Measurements from ENCODE around the gene TLK2. TPM values are rescaled to one million over a fixed set of nuclear protein-coding genes. Genes with fewer than 3 reads are reported as not detected.
A peak's percentile ranks its signal among the peaks of the same experiment; 100 is the strongest.
"Not testable (repeated sequence)": the region's sequence is repeated elsewhere in the genome, so short reads cannot be mapped to it uniquely, and the experiment has no call there.

Gene TLK2
- total RNA-seq, 2 experiments from 2014 or later, result 36.6 to 58.9 TPM

- H3K4me3 ChIP-seq (ENCODE audit: low read depth, low read length, poor library complexity, severe bottlenecking), result no peak overlapping the region
- H4K20me1 ChIP-seq (ENCODE audit: insufficient read depth, low read length), result no peaks in the 10 kb centered on the region
- H3K36me3 ChIP-seq (ENCODE audit: insufficient read depth, low read length), result no peaks in the 10 kb centered on the region
- H3K9me3 ChIP-seq (ENCODE audit: low read length), result no peaks in the 10 kb centered on the region
- H2AFZ ChIP-seq (ENCODE audit: low read length), result peak overlapping the region; percentile 57; the same call in 1 of the 2 replicates
- H3K9me2 ChIP-seq (ENCODE audit: insufficient read depth, low read length), result no peaks in the 10 kb centered on the region
- BruUV-seq (replicated peaks), result no TSS peak
- peak overlapping the region; percentile 98 for H3K27ac ChIP-seq (ENCODE audit: low read depth, low read length, poor library complexity, severe bottlenecking)
- ChIA-PET POLR2A (interaction anchor here (1.3 to 1.4 kb wide), 3 partner anchors 10 to 32 kb away, joined by 3 to 4 read pairs (median 3); partner anchors contain the start of gene METTL2A), CTCF (ENCODE audit: unreplicated experiment) (no interaction called here)
- H3K79me2 ChIP-seq (ENCODE audit: insufficient read depth, low read depth, low read length), result no peaks in the 10 kb centered on the region
- intact Hi-C loops (cut with micrococcal nuclease; ENCODE audit: unreplicated experiment), result no loop called here
- DNase-seq (ENCODE audit: low spot score), result no peak
- H3K4me1 ChIP-seq (ENCODE audit: insufficient read depth, low read length, poor library complexity, severe bottlenecking), result peaks cover 85% of the 10 kb centered on the region
- peak overlapping the region; percentile 18 for H3K4me2 ChIP-seq (ENCODE audit: low read length)
- TF ChIP-seq, protein P1, sequence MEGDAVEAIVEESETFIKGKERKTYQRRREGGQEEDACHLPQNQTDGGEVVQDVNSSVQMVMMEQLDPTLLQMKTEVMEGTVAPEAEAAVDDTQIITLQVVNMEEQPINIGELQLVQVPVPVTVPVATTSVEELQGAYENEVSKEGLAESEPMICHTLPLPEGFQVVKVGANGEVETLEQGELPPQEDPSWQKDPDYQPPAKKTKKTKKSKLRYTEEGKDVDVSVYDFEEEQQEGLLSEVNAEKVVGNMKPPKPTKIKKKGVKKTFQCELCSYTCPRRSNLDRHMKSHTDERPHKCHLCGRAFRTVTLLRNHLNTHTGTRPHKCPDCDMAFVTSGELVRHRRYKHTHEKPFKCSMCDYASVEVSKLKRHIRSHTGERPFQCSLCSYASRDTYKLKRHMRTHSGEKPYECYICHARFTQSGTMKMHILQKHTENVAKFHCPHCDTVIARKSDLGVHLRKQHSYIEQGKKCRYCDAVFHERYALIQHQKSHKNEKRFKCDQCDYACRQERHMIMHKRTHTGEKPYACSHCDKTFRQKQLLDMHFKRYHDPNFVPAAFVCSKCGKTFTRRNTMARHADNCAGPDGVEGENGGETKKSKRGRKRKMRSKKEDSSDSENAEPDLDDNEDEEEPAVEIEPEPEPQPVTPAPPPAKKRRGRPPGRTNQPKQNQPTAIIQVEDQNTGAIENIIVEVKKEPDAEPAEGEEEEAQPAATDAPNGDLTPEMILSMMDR (conservative IDR thresholded peaks at IDR 0.05; ENCODE audit: low read length), result no peak
- no peak for TF ChIP-seq EZH2phosphoT487 (IDR thresholded peaks at IDR 0.05; ENCODE audit: borderline replicate concordance, low read depth, low read length)
Observed at GRCh38 chr17:62456016-62456415, 22.6 kb upstream of the TLK2 start.

GRCh38 chr17:62458483-62458882, 20.1 kb upstream of the TLK2 start:
- Histone ChIP-seq H2AFZ (ENCODE audit: low read length) (peak overlapping the region; percentile 73), H3K27ac (ENCODE audit: low read depth, low read length, poor library complexity, severe bottlenecking) (peak overlapping the region; percentile 77)
- POLR2A ChIA-PET, result not testable (repeated sequence)

GRCh38 chr17:62464422-62464821, 14.2 kb upstream of the TLK2 start:
- Histone ChIP-seq H2AFZ (ENCODE audit: low read length) (peak overlapping the region; percentile 58; the same call in 1 of the 2 replicates), H3K4me2 (ENCODE audit: low read length) (peak overlapping the region; percentile 50), H3K27ac (ENCODE audit: low read depth, low read length, poor library complexity, severe bottlenecking) (peak overlapping the region; percentile 54), H3K4me1 (ENCODE audit: insufficient read depth, low read length, poor library complexity, severe bottlenecking) (peaks cover 45% of the 10 kb centered on the region)
- H4K20me1 ChIP-seq (ENCODE audit: insufficient read depth, low read length); H3K9me2 ChIP-seq (ENCODE audit: insufficient read depth, low read length); H3K9me3 ChIP-seq (ENCODE audit: low read length); H3K4me3 ChIP-seq (ENCODE audit: low read depth, low read length, poor library complexity, severe bottlenecking); H3K79me2 ChIP-seq (ENCODE audit: insufficient read depth, low read depth, low read length); POLR2A ChIA-PET; BruUV-seq (replicated peaks); intact Hi-C loops (cut with micrococcal nuclease; ENCODE audit: unreplicated experiment); CTCF ChIA-PET (ENCODE audit: unreplicated experiment); H3K36me3 ChIP-seq (ENCODE audit: insufficient read depth, low read length): not testable (repeated sequence)
- DNase-seq (ENCODE audit: low spot score), result peak; percentile 43

More at GRCh38 chr17:62458483-62458882, 20.1 kb upstream of the TLK2 start:
- BruUV-seq (replicated peaks); H3K9me3 ChIP-seq (ENCODE audit: low read length); H3K79me2 ChIP-seq (ENCODE audit: insufficient read depth, low read depth, low read length); CTCF ChIA-PET (ENCODE audit: unreplicated experiment); H3K36me3 ChIP-seq (ENCODE audit: insufficient read depth, low read length); H4K20me1 ChIP-seq (ENCODE audit: insufficient read depth, low read length); DNase-seq (ENCODE audit: low spot score); H3K9me2 ChIP-seq (ENCODE audit: insufficient read depth, low read length); intact Hi-C loops (cut with micrococcal nuclease; ENCODE audit: unreplicated experiment): not testable (repeated sequence)
- H3K4me2 ChIP-seq (ENCODE audit: low read length), result peak overlapping the region; percentile 72
- H3K4me1 ChIP-seq (ENCODE audit: insufficient read depth, low read length, poor library complexity, severe bottlenecking), result peaks cover 84% of the 10 kb centered on the region
- H3K4me3 ChIP-seq (ENCODE audit: low read depth, low read length, poor library complexity, severe bottlenecking), result peak overlapping the region; percentile 52

DNA sequence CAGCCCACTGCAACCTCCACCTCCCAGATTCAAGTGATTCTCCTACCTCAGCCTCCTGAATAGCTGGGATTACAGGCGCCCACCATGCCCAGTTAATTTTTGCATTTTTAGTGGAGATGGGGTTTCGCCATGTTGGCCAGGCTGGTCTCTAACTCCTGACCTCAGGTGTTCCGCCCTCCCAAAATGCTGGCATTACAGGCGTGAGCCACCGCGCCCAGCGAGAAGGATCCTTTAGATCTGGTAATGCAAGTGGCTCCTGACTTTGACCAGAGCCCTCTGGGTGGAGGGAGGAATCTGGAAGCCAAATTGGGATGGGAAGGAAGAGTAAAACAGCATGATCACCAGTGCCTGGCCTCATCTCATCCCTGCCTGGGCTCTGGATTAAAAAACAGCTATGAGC, 13.4 kb upstream of the TLK2 start:
- H3K9me2 ChIP-seq (ENCODE audit: insufficient read depth, low read length); H3K4me3 ChIP-seq (ENCODE audit: low read depth, low read length, poor library complexity, severe bottlenecking); intact Hi-C loops (cut with micrococcal nuclease; ENCODE audit: unreplicated experiment); DNase-seq (ENCODE audit: low spot score); H3K36me3 ChIP-seq (ENCODE audit: insufficient read depth, low read length); H3K9me3 ChIP-seq (ENCODE audit: low read length); BruUV-seq (replicated peaks); H3K27ac ChIP-seq (ENCODE audit: low read depth, low read length, poor library complexity, severe bottlenecking); H3K79me2 ChIP-seq (ENCODE audit: insufficient read depth, low read depth, low read length); H2AFZ ChIP-seq (ENCODE audit: low read length); H4K20me1 ChIP-seq (ENCODE audit: insufficient read depth, low read length): not testable (repeated sequence)
- Histone ChIP-seq H3K4me2 (ENCODE audit: low read length) (peak overlapping the region; percentile 50), H3K4me1 (ENCODE audit: insufficient read depth, low read length, poor library complexity, severe bottlenecking) (peaks cover 47% of the 10 kb centered on the region)
- ChIA-PET POLR2A (interaction anchor here (0.7 kb wide), 1 partner anchor 9 kb away, joined by 4 read pairs; no protein-coding TSS in a partner anchor), CTCF (ENCODE audit: unreplicated experiment) (interaction anchor here (0.6 kb wide), 1 partner anchor 1163 kb away, joined by 3 read pairs; no protein-coding TSS in a partner anchor)

- BruUV-seq (replicated peaks); POLR2A ChIA-PET; H3K9me3 ChIP-seq (ENCODE audit: low read length); CTCF ChIA-PET (ENCODE audit: unreplicated experiment); intact Hi-C loops (cut with micrococcal nuclease; ENCODE audit: unreplicated experiment); H3K36me3 ChIP-seq (ENCODE audit: insufficient read depth, low read length); H3K79me2 ChIP-seq (ENCODE audit: insufficient read depth, low read depth, low read length); H3K9me2 ChIP-seq (ENCODE audit: insufficient read depth, low read length); H2AFZ ChIP-seq (ENCODE audit: low read length); H4K20me1 ChIP-seq (ENCODE audit: insufficient read depth, low read length): not testable (repeated sequence)
- Histone ChIP-seq H3K4me2 (ENCODE audit: low read length) (peak overlapping the region; percentile 70), H3K4me3 (ENCODE audit: low read depth, low read length, poor library complexity, severe bottlenecking) (peak overlapping the region; percentile 23), H3K4me1 (ENCODE audit: insufficient read depth, low read length, poor library complexity, severe bottlenecking) (peaks cover 25% of the 10 kb centered on the region), H3K27ac (ENCODE audit: low read depth, low read length, poor library complexity, severe bottlenecking) (peak overlapping the region; percentile 73)
- peak; percentile 81 for DNase-seq (ENCODE audit: low spot score)
Observed at GRCh38 chr17:62470666-62471379, 7.8 kb upstream of the TLK2 start.

All from OCI-LY7 (cell line).